DND-41 (cell line): ENCODE data around the gene DYSF.

Experiments
- CTCF ChIP-seq: IDR thresholded peaks from 2 replicates; pipeline ENCODE4 v1.5.1; 2012; ENCODE audit warnings: borderline replicate concordance, low read length, moderate library complexity, mild to moderate bottlenecking; ENCODE audit not compliant: poor library complexity, severe bottlenecking; ENCODE audit errors: extremely low read depth
- EZH2 ChIP-seq: IDR thresholded peaks from 3 replicates; pipeline ENCODE4 v1.6.1; 2012; ENCODE audit warnings: borderline replicate concordance, low read depth, mild to moderate bottlenecking, moderate library complexity, low read length, inconsistent platforms; ENCODE audit not compliant: severe bottlenecking

GRCh38 chr2:71516253-71516888 lies 63.0 kb downstream of the DYSF start:
- TF ChIP-seq CTCF: no peak
- TF ChIP-seq EZH2: no peak
